SU-DHL-6 (cell line): ENCODE measurements around the gene SPACDR.

Source experiments
- H2AFZ ChIP-seq: fragments of 200-600 bp; sonication (generic); 2 replicates; pipeline ENCODE4 v1.6.1; 2014; ENCODE audit warnings: low read depth, mild to moderate bottlenecking, moderate library complexity, mixed read lengths, antibody characterized with exemption, low read length; ENCODE audit not compliant: severe bottlenecking
- H3F3A ChIP-seq: fragments of 200-600 bp; shearing (Covaris generic); 2 replicates; pipeline ENCODE4 v1.6.0; 2016; ENCODE audit warnings: antibody characterized with exemption, mild to moderate bottlenecking; ENCODE audit not compliant: insufficient read depth
- H3K27ac ChIP-seq: fragments of 200-600 bp; sonication (generic); 2 replicates; pipeline ENCODE4 v1.5.1; 2016; ENCODE audit warnings: low read depth, mild to moderate bottlenecking, low read length, moderate library complexity, mixed read lengths
- H3K27me3 ChIP-seq: fragments of 200-600 bp; sonication (generic), shearing (Covaris generic); 2 replicates; pipeline ENCODE4 v1.6.0; 2014; ENCODE audit warnings: mild to moderate bottlenecking, low read length
- H3K36me3 ChIP-seq: fragments of 200-600 bp; sonication (generic); 2 replicates; pipeline ENCODE4 v1.6.1; 2014; ENCODE audit warnings: mild to moderate bottlenecking, low read length, mixed read lengths
- H3K4me2 ChIP-seq: fragments of 300-600, 200-600 bp; shearing (Covaris generic), sonication (generic); 2 replicates; pipeline ENCODE4 v1.6.0; 2014; ENCODE audit warnings: low read length, low read depth, mild to moderate bottlenecking; ENCODE audit not compliant: poor library complexity, severe bottlenecking
- H3K4me3 ChIP-seq: fragments of 200-600 bp; sonication (generic); 2 replicates; pipeline ENCODE4 v1.5.1; 2014; ENCODE audit warnings: antibody characterized with exemption, low read length, mild to moderate bottlenecking, mixed read lengths; ENCODE audit not compliant: insufficient read depth, poor library complexity, severe bottlenecking
- H3K79me2 ChIP-seq: fragments of 200-600 bp; sonication (generic); 2 replicates; pipeline ENCODE4 v1.6.1; 2014; ENCODE audit warnings: mild to moderate bottlenecking, low read length, moderate library complexity; ENCODE audit not compliant: insufficient read depth
- H3K9ac ChIP-seq: fragments of 200-600 bp; sonication (generic); 2 replicates; pipeline ENCODE4 v1.7.0; 2014; ENCODE audit warnings: mild to moderate bottlenecking, low read length
- H3K9me2 ChIP-seq: fragments of 200-600 bp; sonication (generic); replicated peaks from 2 replicates; pipeline ENCODE4 v1.6.1; 2014; ENCODE audit warnings: low read length; ENCODE audit not compliant: insufficient read depth
- H3K9me3 ChIP-seq: fragments of 200-600 bp; sonication (generic); 2 replicates; pipeline ENCODE4 v1.6.1; 2014; ENCODE audit warnings: low read length, mixed read lengths; ENCODE audit not compliant: insufficient read depth
- H4K20me1 ChIP-seq: fragments of 200-600 bp; sonication (generic); 2 replicates; pipeline ENCODE4 v1.6.1; 2014; ENCODE audit warnings: low read depth, mild to moderate bottlenecking, antibody characterized with exemption, low read length, moderate library complexity, mixed read lengths
- CTCF ChIP-seq: fragments of 200-600 bp; sonication (generic); IDR thresholded peaks from one replicate; pipeline ENCODE4 v1.5.1; 2017; ENCODE audit warnings: antibody characterized with exemption, mild to moderate bottlenecking, low read length, moderate library complexity; ENCODE audit not compliant: insufficient read depth, poor library complexity, severe bottlenecking
- EZH2phosphoT487 ChIP-seq: fragments of 200-600 bp; sonication (generic), shearing (Covaris generic); conservative IDR thresholded peaks from 2 replicates; pipeline ENCODE4 v1.6.1; 2018; ENCODE audit warnings: mild to moderate bottlenecking, antibody characterized with exemption, low read length, moderate library complexity, mixed read lengths

The SPACDR gene

GRCh38 chr7:100491192-100491578 lies 27.1 kb upstream of the SPACDR start:
- H3K4me2 ChIP-seq: no peak overlapping the region
- H2AFZ ChIP-seq: no peak overlapping the region
- no peaks in the 10 kb centered on the region for H4K20me1 ChIP-seq
- H3K9ac ChIP-seq: no peak overlapping the region
- H3K9me3 ChIP-seq: no peaks in the 10 kb centered on the region
- H3K4me3 ChIP-seq: no peak overlapping the region
- no peaks in the 10 kb centered on the region for H3K9me2 ChIP-seq
- no peaks in the 10 kb centered on the region for H3K79me2 ChIP-seq
- no peaks in the 10 kb centered on the region for H3F3A ChIP-seq
- TF ChIP-seq CTCF (no peak), EZH2phosphoT487 (no peak)
- H3K27ac ChIP-seq: no peak overlapping the region
- no peaks in the 10 kb centered on the region for H3K27me3 ChIP-seq
- H3K36me3 ChIP-seq: no peaks in the 10 kb centered on the region

GRCh38 chr7:100490483-100491191 lies 26.6 kb upstream of the SPACDR start:
- Histone ChIP-seq H3K27ac (no peak overlapping the region), H2AFZ (no peak overlapping the region), H3K9me2 (no peaks in the 10 kb centered on the region), H3K36me3 (no peaks in the 10 kb centered on the region), H3K79me2 (no peaks in the 10 kb centered on the region), H3K4me3 (no peak overlapping the region), H3F3A (no peaks in the 10 kb centered on the region), H3K27me3 (no peaks in the 10 kb centered on the region), H3K9ac (no peak overlapping the region), H3K4me2 (no peak overlapping the region), H3K9me3 (no peaks in the 10 kb centered on the region), H4K20me1 (no peaks in the 10 kb centered on the region)
- TF ChIP-seq EZH2phosphoT487 (no peak), CTCF (no peak)

GRCh38 chr7:100489824-100490223 lies 25.8 kb upstream of the SPACDR start:
- H3K27me3 ChIP-seq: no peaks in the 10 kb centered on the region
- H3K27ac ChIP-seq: no peak overlapping the region

More at GRCh38 chr7:100489824-100490223, 25.8 kb upstream of the SPACDR start:
- Histone ChIP-seq H3K9me2 (no peaks in the 10 kb centered on the region), H3F3A (no peaks in the 10 kb centered on the region), H4K20me1 (no peaks in the 10 kb centered on the region), H2AFZ (no peak overlapping the region), H3K4me3 (no peak overlapping the region), H3K4me2 (no peak overlapping the region), H3K79me2 (no peaks in the 10 kb centered on the region), H3K36me3 (no peaks in the 10 kb centered on the region), H3K9me3 (no peaks in the 10 kb centered on the region), H3K9ac (no peak overlapping the region)
- TF ChIP-seq CTCF (no peak), EZH2phosphoT487 (no peak)
